ENCODE results near the gene DMAC1.

Gene DMAC1

DNA sequence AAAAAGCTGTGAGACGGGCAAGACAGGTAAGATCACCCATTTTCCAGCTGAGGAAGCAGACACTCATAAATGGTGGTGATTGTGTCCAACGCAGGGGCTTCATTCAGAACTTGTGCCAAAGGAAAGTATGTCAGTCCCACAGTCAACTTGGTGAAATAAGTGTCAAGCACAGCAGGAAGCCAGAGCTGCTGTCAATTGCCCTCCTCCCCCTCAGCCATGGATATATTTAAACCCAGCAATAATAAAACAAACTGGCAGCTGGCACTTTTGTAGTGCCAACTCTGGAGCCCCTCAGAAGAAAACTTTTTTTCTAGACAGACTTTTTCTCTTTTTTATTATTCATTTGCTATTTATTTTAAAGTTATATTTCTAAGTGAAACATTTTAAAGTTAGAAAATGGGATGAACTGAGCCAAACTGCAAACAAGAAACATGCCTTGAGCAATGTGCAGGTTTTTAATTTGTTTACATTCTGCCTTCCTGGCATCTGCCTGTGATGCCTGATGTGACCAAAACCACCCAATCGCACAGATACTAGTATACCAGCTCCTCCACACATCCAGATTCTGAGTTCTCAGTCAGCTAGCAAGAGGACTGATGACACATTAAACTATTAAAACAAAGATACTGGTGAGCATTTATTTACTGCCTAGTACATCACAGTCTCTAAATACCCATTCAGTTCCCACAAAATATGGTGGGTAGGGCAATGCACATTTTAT, 17.0 kb downstream of the DMAC1 start:
- FAIRE-seq = no peak

DNA sequence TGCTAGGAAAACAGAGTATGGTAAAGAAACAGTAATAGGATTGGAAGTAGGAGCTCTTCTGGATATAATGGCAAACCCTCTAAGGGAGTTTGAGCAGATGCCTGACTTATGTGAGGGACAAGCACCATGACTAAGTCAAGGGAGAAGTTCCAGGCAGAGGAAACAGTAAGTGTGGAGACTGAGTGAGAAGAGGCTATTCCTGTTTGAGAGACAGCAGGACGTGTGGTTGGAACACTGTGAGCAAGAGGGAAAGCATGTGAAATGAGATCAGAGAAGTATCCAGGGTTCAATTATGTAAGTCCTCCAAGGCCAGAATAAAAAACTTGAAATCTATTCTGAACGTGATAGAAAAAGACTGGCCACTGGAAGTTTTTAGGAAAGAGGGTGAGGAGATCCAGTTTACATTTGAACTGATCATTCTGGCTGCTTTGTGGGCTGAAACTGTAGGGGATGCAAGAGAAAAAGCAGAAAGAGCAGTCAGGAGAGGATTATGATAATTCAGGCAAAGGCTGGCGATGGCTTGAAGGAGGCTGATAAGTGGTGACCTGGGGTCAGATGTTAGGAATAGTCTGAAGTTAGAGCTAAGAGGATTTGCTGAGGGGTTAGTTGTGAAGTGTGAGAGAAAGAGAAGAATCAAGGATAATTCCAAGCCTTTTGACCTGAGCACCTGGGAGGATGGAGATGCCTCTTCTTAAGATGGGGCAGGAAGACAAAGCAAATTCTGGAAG, 19.2 kb downstream of the DMAC1 start:
- no peak for FAIRE-seq

DNA sequence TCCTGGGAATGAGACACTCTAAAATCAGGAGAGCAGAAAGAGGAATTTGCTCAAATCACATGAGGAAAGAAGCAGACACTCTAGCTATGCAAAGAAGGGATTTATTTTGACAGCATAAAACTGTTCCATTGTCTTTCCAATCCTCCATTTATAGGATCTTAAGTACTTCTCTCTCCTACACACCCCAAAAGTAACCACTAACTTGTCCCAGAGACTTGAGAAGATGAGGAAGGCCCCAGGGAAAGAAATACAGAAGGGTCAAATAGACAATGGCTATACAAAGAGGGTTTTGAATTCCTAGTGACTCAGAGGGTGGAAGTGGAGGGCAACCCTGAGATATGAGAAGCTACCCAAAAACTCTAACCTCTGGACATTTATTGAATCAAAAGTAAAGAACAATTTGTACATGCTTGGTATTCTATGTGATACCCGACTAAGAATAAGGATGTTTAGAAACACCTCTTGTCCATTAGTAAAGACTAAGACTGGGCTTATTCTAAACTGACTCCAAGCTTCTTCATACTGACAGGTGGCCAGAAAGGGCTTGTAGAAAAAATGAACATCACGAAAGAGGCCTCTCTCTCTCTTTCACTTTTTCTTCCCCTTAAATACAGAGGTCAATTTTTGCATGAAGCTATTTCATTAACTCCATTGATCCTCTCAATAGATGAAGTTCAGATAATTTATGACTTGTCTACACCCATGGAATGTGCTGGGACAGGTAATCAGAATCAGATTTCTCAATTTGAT, 20.6 kb downstream of the DMAC1 start:
- FAIRE-seq = no peak

DNA sequence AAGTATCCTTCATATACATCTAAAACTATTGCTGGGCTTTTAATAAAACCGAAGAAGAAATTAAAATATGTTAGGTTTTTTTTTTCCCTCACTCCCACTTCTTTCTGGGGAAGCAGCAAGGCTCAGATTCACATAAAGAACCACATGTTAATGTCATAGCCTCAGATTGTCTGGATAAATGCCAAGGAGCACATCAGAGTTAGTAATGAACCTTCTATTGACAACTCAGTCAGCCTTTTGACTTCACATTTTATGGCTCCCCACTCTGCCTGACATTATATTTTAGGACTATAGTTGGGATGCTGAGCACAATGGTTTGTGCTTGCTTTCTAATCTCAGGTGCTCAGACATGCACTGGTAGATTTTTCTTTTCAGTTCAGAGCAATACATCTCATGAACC, 21.8 kb downstream of the DMAC1 start:
- no peak for FAIRE-seq

DNA sequence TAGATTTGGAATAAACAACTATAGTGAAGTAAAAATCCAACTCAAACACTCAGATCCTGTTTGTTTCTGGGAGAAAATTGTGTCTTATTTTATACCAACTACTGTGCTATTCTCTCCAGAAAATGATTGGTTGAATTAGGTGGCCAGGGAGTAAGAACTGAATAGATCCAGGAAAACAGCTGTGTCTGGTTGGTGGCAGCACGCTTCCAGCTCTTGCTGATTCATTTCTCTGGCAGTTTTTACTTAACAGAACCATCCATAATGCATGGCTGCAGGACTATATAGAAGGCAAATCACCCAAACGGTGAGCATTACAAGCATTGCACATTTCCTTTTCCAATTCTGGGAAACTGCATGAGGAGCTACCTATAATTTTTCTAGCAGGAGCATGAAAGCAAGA, 29.5 kb downstream of the DMAC1 start:
- FAIRE-seq = no peak

DNA sequence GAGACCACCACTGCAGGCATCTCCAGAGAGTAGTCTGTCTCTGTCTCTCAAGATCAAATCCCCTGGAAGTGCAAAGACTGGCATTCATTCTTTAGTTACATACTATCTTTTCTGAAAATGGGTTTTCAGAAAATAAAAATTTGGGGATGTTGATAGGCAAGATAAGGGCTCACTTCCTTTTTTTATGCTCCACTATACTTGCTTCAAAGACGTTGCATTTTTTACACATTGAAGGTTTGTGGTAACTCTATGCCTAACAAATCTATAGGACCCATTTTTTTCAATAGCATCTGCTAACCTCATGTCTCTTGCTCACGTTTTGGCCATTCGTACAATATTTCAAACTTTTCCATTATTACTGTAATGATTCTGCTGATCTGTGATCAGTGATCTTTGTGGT, 37.0 kb downstream of the DMAC1 start:
- FAIRE-seq = no peak

DNA sequence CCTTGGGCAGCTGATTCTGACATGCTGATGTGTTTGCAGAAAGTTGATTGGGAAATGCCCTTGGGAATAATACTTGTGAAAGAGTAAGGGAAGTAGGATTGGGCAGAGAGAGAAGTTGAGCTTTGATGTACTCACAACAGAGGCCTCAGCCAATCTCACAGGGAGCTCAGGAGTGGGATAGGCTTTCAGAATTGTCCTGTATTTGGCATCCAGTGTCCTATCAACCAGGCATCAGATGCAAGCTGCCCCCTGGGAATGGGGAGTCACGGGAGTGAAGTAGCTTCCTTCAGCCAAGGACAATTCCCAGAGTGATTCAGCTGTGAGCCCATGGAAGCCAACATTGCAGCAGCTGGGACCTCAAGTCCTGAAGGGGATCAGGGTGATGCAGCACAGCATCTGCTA, 39.6 kb downstream of the DMAC1 start:
- FAIRE-seq = no peak

DNA sequence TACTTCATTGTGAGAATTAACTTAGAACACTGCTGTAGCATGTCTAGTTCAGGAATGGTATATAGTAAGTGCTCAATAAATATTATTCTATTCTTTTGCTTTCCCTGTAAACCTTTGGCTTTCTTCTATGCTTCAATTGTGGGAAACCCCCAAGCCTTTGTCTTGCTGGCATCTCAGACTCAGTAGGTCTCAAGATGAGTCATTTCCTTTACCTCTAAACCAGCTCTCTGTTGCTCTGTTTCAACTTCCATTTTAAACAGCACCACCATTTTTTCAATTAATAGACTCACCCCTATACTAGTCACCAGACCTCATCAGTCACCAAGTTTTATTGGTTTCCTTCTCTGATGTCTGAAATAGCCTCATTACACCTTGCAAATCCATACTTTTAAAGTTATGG, 43.5 kb downstream of the DMAC1 start:
- no peak for FAIRE-seq

DNA sequence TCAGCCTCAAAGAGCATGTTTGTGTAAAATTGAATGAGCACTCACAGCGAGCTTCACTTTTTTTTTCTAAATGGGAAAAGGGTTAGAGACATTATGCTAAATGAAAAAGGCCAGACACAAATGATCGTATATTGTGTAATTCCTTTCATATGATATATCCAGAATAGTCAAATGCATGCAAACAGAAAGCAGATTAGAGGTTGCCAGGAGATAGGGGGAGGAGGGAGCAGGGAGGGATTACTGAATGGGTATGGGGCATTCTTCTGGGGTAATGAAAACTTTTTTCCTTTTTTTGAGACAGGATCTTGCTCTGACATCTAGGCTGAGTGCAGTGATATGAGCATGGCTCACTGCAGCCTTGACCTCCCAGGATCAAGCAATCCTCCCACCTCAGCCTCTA, 47.1 kb downstream of the DMAC1 start:
- FAIRE-seq = no peak

Measured in G401.6 (cell line).